Ovary (tissue), 9 donors: Measurements from ENCODE around the gene FBXL7. TPM values are rescaled to one million over a fixed set of nuclear protein-coding genes. Genes with fewer than 3 reads are reported as not detected.

Source experiments
- DNase-seq, 5 donors: peaks; one replicate each; pipeline ENCODE4 v3.0.0-alpha.2; 2019 to 2020
- H3K27ac ChIP-seq, 2 donors: fragments of 200-600 bp; one replicate each; pipeline versions ENCODE4 v1.5.1 to v1.8.0; 2019 to 2022
- H3K27me3 ChIP-seq: fragments of 200-600 bp; one replicate; pipeline ENCODE4 v1.8.0; 2022
- H3K36me3 ChIP-seq: fragments of 200-600 bp; sonication (generic); one replicate; pipeline ENCODE4 v1.5.1; 2019
- H3K4me1 ChIP-seq: one replicate; pipeline ENCODE4 v1.8.1; 2013; ENCODE audit warnings: mild to moderate bottlenecking, moderate library complexity; ENCODE audit not compliant: insufficient read depth
- H3K4me3 ChIP-seq: fragments of 200-600 bp; sonication (generic); one replicate; pipeline ENCODE4 v1.5.1; 2017
- H3K9me3 ChIP-seq, 2 donors: fragments of 200-600 bp in 1 of 2; sonication (generic) in 1 of 2; one replicate each; pipeline versions ENCODE4 v1.5.1 to v1.8.1; 2013 to 2019; ENCODE audit warnings: mild to moderate bottlenecking in 1 of 2, moderate library complexity in 1 of 2
- CTCF ChIP-seq, 3 donors: fragments of 450-650 bp in 2 of 3; fragments of 200-600 bp in 1 of 3; IDR thresholded peaks; one replicate each; pipeline versions ENCODE4 v1.5.1 to v1.8.0; 2016 to 2022; ENCODE audit warnings: antibody characterized with exemption in 3 of 3, mild to moderate bottlenecking in 1 of 3
- EP300 ChIP-seq: sonication (generic); formaldehyde crosslinking; IDR thresholded peaks from one replicate; pipeline ENCODE4 v1.6.1; 2017; ENCODE audit warnings: antibody characterized with exemption
- POLR2A ChIP-seq: fragments of 450-650 bp; IDR thresholded peaks from one replicate; pipeline ENCODE4 v1.6.1; 2017; ENCODE audit warnings: antibody characterized with exemption, mild to moderate bottlenecking, moderate library complexity
- WGBS, 3 donors: extraction: QIAGEN DNeasy Blood & Tissue Kit in 1 of 3; methylation state at CpG; one replicate each; pipeline versions ENCODE4 v1.1.5 to v1.1.7; 2013 to 2017; 5-methylcytosine and 5-hydroxymethylcytosine counted together
- intact Hi-C, 4 donors: fragments of 100-400 bp; cut with DNase I; formaldehyde crosslinking; loops; one replicate each; pipeline versions ENCODE4 v1.11.0 to v1.15.1; 2022 to 2023
- polyA plus RNA-seq, 2 donors: library from polyadenylated mRNA; stranded (reverse); fragments of 200-250 nt in 1 of 2; fragments of 350-450 nt in 1 of 2; fragmentation: Illumina TruSeq in 1 of 2; extraction: RNeasy Lipid Tissue Mini Kit (QIAGEN cat#74804) in 1 of 2; gene quantifications; one replicate each; pipeline ENCODE4 v1.2.3, GENCODE V29; 2013 to 2014
- total RNA-seq, 7 donors: library from RNA; depleted of rRNA in 2 of 7; stranded (reverse); fragments of >200 nt in 2 of 7; fragmentation: NEBNext Ultra II Directional in 3 of 7; extraction: Animal tissue kit (Norgen Biotek cat#: 25700) in 3 of 7; gene quantifications; one replicate each; pipeline versions ENCODE4 v1.1.0 to v1.2.4, GENCODE V29; 2016 to 2023
- donor health status: DM: no; HTN: no; CAD: no; lungs with moderate emphysema.
- donor health status: DM: no; HTN: no; CAD: no.
- donor health status: Bipolar disorder and iron deficiency.
- donor health status: DM: yes; HTN: yes; CAD: no.
- donor health status: DM: no; HTN: no; CAD: no.
- donor health status: DM: yes; HTN: yes; CAD: no.

FBXL7 gene
- total and polyA plus RNA-seq, 9 donors: 21.1 to 40.9 (median 29.2) TPM

- no peaks in the 10 kb centered on the region for H3K9me3 ChIP-seq
- no peak for DNase-seq
- no peak overlapping the region for H3K27ac ChIP-seq
Measured at GRCh38 chr5:15585128-15585527, 85.1 kb downstream of the FBXL7 start.

GRCh38 chr5:15585841-15586591 is 86.0 kb downstream of the FBXL7 start:
- no peak overlapping the region for H3K27ac ChIP-seq
- intact Hi-C loops: no loop called here

More at GRCh38 chr5:15585128-15585527, 85.1 kb downstream of the FBXL7 start:
- intact Hi-C loops: no loop called here
- TF ChIP-seq CTCF (IDR thresholded peaks at IDR 0.05): no peak
- no peak for TF ChIP-seq POLR2A
- TF ChIP-seq EP300: no peak
- Histone ChIP-seq H3K27me3 (no peaks in the 10 kb centered on the region), H3K36me3 (no peaks in the 10 kb centered on the region), H3K4me1 (peaks cover 2% of the 10 kb centered on the region), H3K4me3 (no peak overlapping the region)
- WGBS, 3 donors: 86 to 96% (median 90%) methylated on average over 2 of the region's 2 CpGs

GRCh38 chr5:15587916-15588315 is 87.9 kb downstream of the FBXL7 start:
- Histone ChIP-seq H3K36me3 (no peaks in the 10 kb centered on the region), H3K9me3 (no peaks in the 10 kb centered on the region)

More at GRCh38 chr5:15585841-15586591, 86.0 kb downstream of the FBXL7 start:
- DNase-seq: no peak
- Histone ChIP-seq H3K9me3 (no peaks in the 10 kb centered on the region), H3K27me3 (no peaks in the 10 kb centered on the region), H3K36me3 (no peaks in the 10 kb centered on the region), H3K4me3 (no peak overlapping the region), H3K4me1 (peaks cover 2% of the 10 kb centered on the region)
- TF ChIP-seq EP300 (no peak), CTCF (IDR thresholded peaks at IDR 0.05) (no peak), POLR2A (no peak)
- 60 to 82% (median 73%) methylated on average over 1 of the region's 1 CpG for WGBS, 3 donors

GRCh38 chr5:15592728-15593127 is 92.7 kb downstream of the FBXL7 start:
- no peak for TF ChIP-seq POLR2A
- TF ChIP-seq EP300: no peak
- no peak for TF ChIP-seq CTCF (IDR thresholded peaks at IDR 0.05)
- intact Hi-C loops: no loop called here
- DNase-seq: no peak
- peaks cover 5% of the 10 kb centered on the region for H3K4me1 ChIP-seq
- H3K4me3 ChIP-seq: no peak overlapping the region
- WGBS, 3 donors: 35 to 50% (median 36%) methylated on average over 4 of the region's 4 CpGs
- H3K27me3 ChIP-seq: no peaks in the 10 kb centered on the region
- no peaks in the 10 kb centered on the region for H3K36me3 ChIP-seq
- H3K27ac ChIP-seq: no peak overlapping the region
- H3K9me3 ChIP-seq: no peaks in the 10 kb centered on the region

More at GRCh38 chr5:15587916-15588315, 87.9 kb downstream of the FBXL7 start:
- Histone ChIP-seq H3K4me1 (peaks cover 5% of the 10 kb centered on the region), H3K27ac (no peak overlapping the region), H3K27me3 (no peaks in the 10 kb centered on the region), H3K4me3 (no peak overlapping the region)
- intact Hi-C loops: no loop called here
- DNase-seq: no peak
- TF ChIP-seq EP300 (no peak), POLR2A (no peak), CTCF (IDR thresholded peaks at IDR 0.05) (no peak)
